ENCODE measurements around the gene RAB8A.

Gene RAB8A

DNA sequence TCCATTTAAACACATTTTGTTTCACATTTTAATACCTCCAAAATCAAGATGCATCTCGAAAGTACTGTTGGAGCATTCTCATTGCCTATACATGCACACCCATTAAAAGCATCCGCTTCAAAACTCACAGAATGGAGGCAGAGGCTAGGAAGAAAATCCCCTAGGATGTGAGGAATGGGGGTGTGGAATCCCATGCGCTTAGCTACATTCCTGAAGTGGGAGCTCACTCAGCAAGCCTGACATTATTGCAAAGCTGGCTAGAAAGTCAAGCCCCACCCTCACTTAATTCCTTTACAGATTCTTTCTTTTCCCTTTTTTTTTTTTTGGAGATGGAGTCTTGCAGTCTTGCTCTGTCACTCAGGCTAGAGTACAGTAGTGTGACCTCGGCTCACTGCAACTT is 68.9 kb downstream of the RAB8A start:
- Histone ChIP-seq H3K36me3 (ENCODE audit: control insufficient read depth, insufficient read depth, low read length) (no peaks in the 10 kb centered on the region), H3K27ac (ENCODE audit: low read length) (no peak overlapping the region), H3K27me3 (ENCODE audit: control insufficient read depth, insufficient read depth, low read length) (no peaks in the 10 kb centered on the region), H3K9me3 (ENCODE audit: control insufficient read depth, insufficient read depth, low read length) (no peaks in the 10 kb centered on the region), H3K4me3 (ENCODE audit: low read length) (no peak overlapping the region), H3K4me1 (ENCODE audit: control insufficient read depth, insufficient read depth, low read length) (no peaks in the 10 kb centered on the region)
- no peak for DNase-seq (ENCODE audit: low read depth, low spot score)
- 100% methylated on average over 1 of the region's 4 CpGs for WGBS (ENCODE audit: insufficient coverage, insufficient read length)
